ENCODE data around the gene TNFRSF25.
"Not testable (repeated sequence)": the region's sequence is repeated elsewhere in the genome, so short reads cannot be mapped to it uniquely, and the experiment has no call there.

The TNFRSF25 gene

DNA sequence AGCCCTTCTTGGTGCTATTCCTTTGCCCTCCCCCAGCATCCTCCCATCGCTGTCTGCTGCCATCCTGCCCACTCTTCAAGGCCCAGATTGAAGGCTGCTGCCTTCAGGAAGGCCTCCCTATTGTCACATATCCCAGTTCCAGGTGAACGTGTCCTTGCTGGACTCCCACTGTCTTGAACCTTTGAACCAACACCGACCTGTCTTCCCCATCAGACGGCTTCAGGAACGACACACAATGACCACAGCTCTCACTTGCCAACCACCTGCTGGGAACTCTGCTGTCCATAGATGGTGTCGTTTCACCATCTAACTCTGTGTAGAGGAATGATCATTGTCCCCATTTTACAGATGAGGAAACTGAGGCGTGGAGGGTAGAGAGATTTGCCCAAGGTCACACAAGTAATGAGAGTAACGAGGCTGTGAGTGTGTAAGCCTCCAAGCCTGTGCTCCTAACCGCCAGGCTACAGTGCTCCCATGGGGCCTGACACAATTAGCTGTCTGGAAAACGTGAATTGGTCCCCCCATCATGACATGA lies 35.4 kb upstream of the TNFRSF25 start:
- no peak for DNase-seq (ENCODE audit: low spot score)

DNA sequence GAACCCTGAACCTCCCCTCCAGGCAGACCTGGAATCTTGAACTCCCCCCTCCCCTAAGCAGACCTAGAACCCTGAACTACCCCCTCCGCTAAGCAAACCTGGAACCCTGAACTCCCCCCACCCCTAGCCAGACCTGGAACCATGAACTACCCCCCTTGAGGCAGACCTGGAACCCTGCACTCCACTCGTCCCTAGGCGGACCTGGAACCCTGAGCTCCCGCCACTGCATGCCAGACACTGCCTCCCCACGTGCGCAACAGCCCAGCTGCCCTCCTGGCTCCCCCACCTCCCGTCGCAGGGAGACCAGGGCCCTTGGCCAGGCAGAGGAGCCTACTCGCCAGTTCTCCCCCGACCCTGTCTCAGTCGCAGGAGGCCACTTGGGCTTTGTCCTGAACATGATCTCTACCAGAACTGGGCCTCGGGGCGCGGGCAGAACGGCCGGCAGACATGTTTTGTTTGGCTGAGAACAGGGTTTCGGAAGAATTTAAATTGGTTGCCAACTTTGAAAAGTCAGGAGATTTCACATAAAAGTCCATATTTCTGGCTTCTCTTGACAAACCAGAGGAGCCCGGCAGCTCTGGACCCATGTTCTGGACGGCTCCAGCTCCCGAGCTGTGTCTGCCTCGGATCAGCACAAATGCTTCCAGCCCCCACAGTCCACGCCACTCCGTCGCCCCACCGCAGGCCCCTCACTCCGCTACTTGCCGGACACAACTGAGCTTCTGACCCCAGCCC lies 34.7 kb upstream of the TNFRSF25 start:
- peak; percentile 34 for DNase-seq (ENCODE audit: low spot score)

DNA sequence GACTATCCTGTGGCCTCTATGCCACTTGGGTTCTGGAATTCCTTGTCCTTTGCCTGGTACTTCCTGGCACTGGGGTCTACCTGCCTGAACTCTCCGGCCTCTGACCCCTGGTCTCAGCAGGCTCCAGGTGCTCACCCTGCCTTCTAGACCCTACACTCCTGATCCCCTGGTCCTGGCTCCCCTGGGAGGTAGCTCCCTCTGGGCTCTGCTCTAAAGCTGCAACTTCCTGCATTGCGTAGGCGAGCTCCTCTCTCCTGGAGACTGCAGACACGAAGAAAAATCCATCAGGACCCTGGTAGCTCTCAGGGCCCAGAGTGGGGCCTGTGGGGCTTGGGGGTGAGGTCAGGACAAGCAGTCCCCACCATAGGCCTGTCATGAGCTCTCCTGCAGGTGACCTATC lies 33.3 kb upstream of the TNFRSF25 start:
- no peak for DNase-seq (ENCODE audit: low spot score)

DNA sequence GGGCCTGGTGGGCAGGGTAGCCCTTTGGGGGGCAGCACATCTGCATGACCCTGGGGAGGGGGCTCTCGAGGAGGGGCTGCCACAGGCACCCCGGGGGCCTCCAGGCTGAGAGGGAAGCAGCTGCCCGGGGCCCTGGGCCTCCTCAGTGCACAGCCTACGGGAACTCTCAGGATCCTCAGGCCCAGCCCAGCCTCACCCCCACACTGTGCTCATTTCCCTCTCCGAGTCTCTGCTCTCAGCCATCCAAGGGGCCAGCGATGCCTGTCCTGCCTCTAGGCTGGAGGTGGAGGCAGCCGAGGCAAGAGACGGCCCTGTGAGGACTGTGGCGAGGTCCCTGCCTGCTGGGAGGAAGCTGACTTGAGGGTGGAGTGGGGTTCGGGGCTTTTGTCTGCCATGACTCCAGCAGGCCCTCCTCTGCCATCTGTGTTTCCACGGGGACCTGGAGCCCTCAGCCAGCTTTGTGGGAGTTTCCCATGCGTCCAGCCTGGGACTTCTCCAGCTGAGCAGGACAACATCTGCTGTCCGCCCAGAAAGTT lies 32.7 kb upstream of the TNFRSF25 start:
- no peak for DNase-seq (ENCODE audit: low spot score)

DNA sequence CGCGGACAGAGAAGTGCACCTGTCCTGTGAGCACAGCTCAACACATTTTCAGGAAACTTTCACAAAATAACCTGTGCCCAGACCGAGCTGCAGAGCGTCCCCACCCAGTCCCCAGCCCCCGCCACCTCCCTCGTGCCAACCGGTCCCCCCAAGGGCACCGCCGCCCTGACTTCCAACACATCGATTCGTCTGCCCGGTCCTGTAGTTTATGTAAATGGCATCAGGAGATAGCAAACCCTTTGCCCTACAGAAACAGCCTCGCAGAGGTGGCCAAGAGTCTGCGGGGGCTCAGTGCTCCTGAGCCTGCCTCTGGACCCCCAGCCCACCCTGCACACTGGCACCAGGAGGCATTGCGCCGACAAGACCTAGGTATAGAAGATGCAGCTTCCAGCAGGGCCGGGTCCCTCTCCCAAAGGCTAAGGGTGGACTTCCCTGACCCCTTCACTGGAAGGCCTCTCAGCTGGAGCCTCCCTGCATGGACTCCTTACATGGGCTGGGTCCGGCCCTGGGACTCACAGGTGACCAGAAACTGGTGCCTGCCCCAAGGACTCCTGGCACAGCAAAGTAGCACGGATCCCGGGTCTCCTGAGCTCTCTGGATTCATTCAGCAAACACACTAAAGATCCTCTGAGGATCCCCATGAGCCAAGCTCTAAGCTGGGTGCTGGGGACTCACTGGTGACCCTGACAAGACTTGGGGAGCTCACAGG lies 32.0 kb upstream of the TNFRSF25 start:
- DNase-seq (ENCODE audit: low spot score), result no peak

DNA sequence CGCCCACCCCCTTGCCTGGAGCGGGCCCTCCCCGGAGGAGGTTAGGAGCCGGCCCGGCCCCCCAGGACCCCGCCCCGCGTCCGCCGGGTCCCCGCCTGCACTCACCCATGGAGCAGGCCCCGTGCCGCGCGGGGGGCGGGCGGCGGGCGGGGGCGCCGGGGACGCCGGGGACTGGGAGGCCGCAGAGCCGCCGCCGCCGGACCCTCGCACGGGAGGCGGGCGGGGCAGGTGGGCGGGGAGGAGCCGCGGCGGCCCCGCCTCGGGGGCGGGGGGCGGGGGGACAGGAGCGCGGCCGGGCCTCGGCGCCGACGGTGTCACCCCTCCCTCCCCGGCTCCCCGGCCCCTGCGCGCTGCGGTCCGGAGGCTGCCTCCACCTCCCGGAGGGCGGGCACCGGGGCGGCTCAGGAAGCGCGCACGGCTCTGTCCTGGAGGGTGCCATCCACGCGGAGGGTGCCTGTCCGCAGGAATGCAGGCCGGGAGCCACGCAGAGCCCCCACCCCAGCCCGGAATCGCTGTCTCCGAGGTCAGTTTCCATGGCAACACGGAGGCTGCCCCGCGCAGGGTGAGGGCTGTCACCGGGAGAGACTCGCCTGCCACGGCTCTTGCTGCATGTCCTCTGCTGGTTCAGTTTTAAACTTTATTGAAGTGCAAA lies 31.4 kb upstream of the TNFRSF25 start:
- peak; percentile 86 for DNase-seq (ENCODE audit: low spot score)

DNA sequence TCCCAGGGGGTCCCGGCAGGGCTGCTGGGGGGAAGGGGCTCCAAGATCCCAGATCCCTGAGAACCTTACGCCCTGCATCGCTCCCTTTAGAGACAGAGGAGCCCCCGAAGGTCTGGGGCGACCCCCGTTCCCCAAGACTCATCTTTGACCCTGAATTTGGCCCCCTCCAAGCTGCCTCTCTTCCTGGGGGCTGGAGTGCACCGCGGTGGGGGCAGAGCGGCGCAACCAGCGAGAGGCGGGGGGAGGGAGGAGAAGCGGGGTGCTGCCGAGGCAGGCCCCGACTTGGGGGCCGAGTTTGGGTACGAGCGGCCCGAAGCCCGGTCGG lies 30.9 kb upstream of the TNFRSF25 start:
- no peak for DNase-seq (ENCODE audit: low spot score)

DNA sequence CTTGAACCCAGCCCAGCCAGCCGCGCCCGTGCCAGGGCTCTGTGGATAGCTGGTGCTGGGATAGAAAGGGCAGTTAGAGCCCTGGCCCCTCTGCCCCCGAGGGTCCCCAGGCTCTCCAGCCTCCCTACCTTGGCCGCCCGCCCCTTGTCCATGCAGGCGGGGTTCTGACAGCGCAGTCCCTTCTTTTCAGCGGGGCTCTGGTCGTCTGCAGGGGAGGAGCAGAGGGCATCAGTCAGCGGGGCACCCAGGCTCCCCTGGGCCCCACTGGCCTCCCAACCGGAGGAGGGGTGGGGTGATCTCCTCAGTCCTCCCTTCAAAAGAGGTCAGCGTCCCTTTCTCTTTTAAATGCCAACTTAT lies 30.4 kb upstream of the TNFRSF25 start:
- DNase-seq (ENCODE audit: low spot score), result no peak

DNA sequence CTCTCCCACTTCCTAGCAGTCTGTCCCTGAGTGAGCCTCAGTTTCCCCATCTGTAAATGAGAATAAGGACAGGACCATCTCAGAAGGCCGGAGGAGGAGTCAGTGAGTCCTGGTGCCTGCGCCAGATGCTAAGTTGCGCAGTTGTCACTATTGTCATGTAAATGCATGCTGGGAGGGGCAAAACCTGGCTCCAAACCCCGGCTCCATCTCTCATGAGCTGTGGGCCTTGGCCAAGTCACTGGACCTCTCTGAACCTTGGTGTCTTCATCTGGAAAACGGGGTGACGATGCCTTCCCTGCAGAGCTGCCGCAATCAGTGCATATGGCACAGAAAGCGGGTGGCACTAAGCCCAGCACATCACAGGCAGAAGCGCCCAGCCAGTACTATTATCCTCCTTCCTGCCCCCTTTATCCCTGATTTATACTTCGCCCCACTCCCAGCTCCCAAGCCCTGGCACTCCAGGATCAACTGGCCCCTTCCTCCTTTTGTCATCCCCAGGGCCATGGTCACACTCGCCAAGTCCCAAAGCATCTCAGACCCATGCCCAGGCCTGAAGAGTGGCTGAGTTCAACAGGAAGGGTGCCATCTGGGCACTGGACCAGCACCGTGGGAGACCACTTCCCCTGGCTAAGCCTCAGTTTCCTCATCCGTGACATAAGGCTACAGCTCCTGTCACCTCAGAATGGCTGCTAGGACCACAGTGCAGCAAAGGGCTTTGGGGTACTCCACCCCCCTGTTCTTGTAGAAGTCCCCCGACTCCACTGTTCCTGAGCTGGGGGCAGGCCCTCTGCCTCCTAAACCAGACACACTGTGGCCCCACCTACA lies 29.8 kb upstream of the TNFRSF25 start:
- no peak for DNase-seq (ENCODE audit: low spot score)

DNA sequence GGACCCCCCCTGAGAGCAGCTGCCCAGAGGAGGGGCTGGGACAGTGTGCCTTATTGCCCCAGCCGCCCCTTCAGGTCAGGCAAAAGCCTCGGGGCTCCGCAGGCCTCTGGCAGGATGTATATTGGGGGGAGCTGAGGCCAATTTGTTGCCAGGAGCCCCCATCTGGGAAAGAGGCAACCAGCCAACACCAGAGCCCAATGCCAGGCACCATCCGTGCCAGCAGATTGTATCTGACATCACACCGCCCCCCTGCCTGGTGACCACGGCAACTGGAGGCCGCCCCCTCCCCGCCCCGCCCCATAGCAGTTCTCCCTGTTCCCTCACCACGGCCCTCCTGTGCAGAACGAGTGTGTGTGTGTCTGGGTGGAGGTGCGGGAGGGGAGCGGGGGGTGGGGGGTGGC lies 29.1 kb upstream of the TNFRSF25 start:
- DNase-seq (ENCODE audit: low spot score), result no peak

DNA sequence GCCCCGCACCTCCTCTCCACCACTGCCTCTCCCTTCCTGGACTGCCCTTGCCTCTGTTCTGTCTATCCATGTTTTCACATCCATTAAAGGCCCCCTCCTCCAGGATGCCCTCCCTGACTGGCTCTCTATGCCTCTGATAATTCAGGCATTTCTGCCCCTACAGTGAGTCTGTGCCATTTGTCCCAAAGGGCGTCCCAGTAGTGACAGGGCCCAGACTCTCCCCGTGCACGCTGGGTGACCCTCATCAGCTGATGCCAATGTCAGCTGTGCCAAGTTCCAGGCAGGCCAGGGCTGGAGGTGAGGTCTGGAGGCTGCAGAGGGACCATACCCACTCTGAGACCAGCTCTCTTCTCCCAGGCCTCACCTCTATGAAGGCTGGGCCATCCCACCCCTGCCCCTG lies 28.7 kb upstream of the TNFRSF25 start:
- no peak for DNase-seq (ENCODE audit: low spot score)

DNA sequence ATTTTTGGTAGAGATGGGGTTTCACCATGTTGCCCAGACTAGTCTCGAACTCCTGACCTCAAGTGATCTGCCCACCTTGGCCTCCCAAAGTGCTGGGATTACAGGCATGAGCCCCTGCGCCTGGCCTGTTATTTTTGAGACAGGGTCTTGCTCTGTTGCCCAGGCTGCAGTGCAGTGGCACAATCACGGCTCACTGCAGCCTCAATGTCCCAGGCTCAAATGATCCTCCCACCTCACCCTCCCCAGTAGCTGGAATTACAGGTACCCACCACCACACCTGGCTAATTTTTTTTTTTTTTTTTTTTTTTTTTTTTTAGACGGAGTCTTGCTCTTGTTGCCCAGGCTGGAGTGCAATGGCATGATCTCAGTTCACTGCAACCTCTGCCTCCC lies 27.9 kb upstream of the TNFRSF25 start:
- DNase-seq (ENCODE audit: low spot score), result not testable (repeated sequence)

DNA sequence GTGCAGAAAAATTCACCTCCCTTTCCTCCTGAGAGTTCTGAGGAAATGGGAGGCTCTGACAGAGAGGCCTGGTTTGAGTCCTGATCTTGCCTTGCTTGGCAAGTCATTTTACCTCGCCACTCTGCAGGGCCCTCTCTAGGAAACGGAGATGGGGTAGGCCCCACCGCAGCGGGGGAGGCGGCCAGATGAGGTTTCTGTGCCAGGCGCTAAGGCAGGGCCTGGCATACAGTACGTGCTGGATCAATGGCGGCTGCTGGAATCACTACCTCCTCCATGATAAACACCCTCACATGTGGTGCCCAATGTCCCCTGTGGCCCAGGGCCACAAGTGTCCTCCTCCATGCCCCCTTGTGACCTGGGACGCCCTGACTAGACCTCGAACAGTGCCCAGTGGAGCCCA lies 26.0 kb upstream of the TNFRSF25 start:
- no peak for DNase-seq (ENCODE audit: low spot score)

DNA sequence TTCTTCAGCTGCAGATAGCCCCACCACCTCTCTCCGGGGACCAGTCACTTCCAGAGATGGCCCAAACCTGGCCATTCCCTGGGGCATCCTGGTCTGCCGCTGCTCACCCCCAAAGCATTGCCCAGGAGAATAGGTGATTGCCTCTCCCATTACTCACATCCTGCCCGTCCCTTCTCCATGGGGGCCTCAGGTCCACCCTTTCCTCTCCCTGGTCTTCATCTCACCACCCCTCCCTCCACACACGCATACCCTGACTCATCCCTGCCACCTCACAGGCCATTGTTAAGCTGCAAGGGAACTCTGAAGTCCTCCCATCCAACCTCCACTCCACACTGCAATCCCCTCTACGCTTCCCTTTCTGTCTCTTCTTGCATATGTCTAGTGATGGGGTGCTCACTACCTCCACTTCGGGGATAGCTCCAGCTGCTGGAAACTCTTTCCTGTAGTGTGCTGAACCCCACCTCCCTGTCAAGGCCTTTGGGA lies 25.5 kb upstream of the TNFRSF25 start, which contains the start of gene PLEKHG5:
Gene PLEKHG5 (minus strand): TSS at position 188 of the 483 bp plus-strand sequence. CDS start 14,096 bp downstream, outside the sequence.
- no peak for DNase-seq (ENCODE audit: low spot score)

DNA sequence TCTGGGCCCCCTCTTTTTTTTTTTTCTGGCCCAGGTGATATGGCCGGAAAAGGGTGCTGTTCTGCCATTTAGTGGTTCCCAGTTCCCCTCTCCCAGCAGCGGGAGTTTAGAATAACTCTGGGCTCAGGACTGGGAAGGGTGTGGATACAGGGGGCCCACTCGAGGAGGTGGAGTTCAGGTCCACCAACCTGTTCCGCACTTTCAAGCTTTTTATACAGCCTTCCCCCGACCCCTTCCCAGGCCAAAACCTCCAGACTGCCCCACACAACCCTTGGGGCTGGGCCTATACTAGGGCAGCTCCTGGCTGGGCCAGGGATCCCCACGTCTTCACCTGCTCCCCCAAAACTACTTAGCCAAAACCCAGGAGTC lies 25.1 kb upstream of the TNFRSF25 start:
- DNase-seq (ENCODE audit: low spot score), result no peak

DNA sequence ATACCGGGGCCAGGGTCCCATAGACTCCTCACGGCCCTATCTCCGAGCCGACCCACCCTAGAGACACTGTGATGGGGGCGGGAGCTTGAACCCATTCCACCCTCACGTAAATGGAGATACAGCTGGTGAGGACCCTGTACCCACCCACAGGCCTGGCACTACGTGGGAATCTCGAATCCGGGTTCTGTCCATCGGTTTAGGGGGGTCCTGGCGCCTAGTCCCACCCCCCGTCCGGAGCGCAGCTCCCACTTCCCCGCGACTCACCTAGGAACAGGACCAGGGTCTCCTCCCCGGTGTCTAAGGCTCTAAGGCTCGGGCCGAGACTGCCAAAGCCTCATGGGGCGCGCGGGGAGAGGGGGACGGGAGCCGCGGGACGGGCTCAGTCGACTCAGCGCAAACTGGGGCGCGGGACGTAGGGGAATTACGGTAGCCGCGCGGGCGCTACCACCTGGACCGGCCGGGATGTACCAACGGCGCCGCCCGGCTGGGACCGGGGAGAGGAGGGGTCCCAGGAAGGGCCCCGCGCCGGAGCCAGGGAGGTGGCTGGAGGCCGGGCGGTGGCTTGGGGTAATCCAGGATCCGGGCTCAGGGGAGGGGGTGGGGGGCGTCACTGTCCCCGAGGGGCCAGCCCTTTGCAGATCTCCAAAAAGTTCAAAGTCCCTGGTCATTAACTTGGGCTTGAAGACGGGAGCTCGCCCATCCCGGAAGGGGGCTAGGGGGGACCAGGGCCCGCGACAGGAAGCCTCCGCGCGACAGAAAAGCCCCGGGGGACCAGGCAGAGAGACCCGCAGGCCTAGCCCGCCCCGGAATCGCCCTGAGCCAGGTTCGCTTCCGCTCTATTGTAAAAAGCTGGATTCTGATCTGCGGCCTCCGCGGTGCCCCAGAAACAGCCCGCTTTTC lies 24.5 kb upstream of the TNFRSF25 start:
- peak; percentile 85 for DNase-seq (ENCODE audit: low spot score)

DNA sequence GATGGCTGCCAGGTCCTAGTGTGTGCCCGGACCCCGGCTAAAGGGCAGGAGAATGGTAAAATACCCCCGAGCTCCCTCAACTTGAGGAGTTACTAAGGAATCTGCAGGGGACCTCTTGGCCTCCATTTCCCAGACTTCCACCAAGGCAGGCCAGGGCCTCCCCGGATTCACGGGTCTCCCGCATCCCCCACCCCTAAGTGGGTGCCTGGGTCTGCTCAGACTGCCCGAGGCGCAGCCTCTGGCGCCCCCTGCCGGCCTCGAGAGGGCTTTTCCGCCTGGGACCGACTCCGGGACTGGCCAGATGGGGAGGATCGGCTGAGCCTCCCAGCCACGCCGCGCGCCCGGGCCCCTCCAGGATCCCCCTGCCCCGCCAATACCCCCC lies 23.8 kb upstream of the TNFRSF25 start:
- peak; percentile 90 for DNase-seq (ENCODE audit: low spot score)

DNA sequence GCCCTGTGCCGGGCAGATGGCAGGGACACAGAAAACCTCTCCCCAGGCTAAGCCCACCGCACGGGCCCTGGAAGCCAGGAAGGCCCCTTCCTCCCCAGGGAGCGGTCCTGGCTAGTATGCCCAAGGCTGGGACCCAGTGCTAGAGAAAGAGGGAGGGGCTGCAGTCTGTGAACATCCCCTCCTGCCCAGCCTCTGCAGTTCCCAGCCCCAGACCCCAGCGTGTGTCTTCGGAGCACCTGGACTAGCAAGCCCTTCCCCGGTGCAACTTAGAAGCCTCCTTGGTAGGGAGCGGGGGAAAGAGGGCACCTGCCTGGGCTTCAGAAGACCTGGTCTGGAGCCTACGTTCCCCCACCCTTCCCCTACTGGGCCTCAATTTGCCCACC lies 23.4 kb upstream of the TNFRSF25 start:
- DNase-seq (ENCODE audit: low spot score), result no peak

DNA sequence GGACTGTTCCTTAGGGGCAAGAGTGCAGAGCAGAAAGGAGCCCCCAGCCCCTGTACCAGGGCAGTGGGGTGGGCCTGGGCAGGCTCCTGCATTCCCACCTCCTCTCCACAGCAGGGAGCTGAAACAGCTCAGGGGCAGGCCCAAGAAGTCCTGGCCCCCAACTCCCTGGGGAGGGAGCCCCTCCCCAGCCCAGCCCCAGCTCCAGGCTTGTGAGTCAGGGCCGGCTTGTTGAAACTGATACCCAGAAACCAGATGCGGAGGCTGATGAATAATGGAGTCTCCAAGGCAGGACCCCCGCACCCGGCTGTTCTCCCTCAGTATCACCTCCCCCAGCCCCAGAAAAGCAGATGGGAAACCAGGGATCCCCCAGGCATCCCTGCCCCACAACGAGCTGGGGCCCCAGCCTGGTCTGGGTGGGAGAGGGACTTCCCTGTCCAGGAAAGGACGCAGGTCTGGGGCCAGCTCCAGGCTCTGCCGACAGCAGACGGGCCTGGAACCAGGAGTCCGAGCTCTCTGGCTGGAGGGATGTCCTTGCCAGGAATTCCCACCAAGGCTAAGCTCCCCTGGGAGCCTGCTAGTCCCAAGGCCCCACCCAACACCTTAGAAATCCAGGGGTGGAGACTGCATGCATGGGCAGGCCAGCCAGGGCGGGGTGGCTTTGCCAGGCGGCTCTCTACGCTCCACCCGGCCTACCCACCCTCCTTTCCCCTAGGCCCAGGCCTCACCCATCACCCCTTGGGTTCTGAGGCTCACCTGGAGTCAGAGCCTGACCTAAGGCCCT lies 22.8 kb upstream of the TNFRSF25 start:
- no peak for DNase-seq (ENCODE audit: low spot score)

All from ecto neural progenitor cell (in vitro differentiated cells).